ENCODE measurements around the gene PRG3.

GRCh38 chr11:57359396-57359795 is 21.6 kb downstream of the PRG3 start:
- TF ChIP-seq ZNF445 (CRISPR knock-in tag; IDR thresholded peaks at IDR 0.05; ENCODE audit: low read depth): no peak
- no peak for TF ChIP-seq CTCF (IDR thresholded peaks at IDR 0.05 in 2 of 3, conservative IDR thresholded peaks at IDR 0.05 in 1 of 3; ENCODE audit: insufficient read depth in 2 of 3, low read depth in 1 of 3, low read length in 3 of 3)
- TF ChIP-seq NCOR1 (IDR thresholded peaks at IDR 0.05): no peak
- no peak for TF ChIP-seq SAFB2 (IDR thresholded peaks at IDR 0.05; ENCODE audit: borderline replicate concordance, low read depth, low read length, severe bottlenecking)
- no peak for TF ChIP-seq ZZZ3 (IDR thresholded peaks at IDR 0.05)
- TF ChIP-seq SNAPC5 (CRISPR knock-in tag; IDR thresholded peaks at IDR 0.05): no peak
- no peak for TF ChIP-seq POLR2AphosphoS2 (IDR thresholded peaks at IDR 0.05; ENCODE audit: low read length)
- no peak for TF ChIP-seq REST (IDR thresholded peaks at IDR 0.05; ENCODE audit: borderline replicate concordance)
- TF ChIP-seq REST (CRISPR knock-in tag; IDR thresholded peaks at IDR 0.05; ENCODE audit: low read depth): no peak
- TF ChIP-seq POLR2AphosphoS5 (IDR thresholded peaks at IDR 0.05; ENCODE audit: control insufficient read depth, insufficient read depth, low read depth, low read length): no peak
- no peak for TF ChIP-seq HMBOX1 (IDR thresholded peaks at IDR 0.05)
- TF ChIP-seq ZNF57 (CRISPR knock-in tag; IDR thresholded peaks at IDR 0.05): no peak
- no peak for TF ChIP-seq SMARCC2 (IDR thresholded peaks at IDR 0.05; ENCODE audit: low read depth)

Data from K562 (cell line).